HG02973 (cell line): ENCODE results near the gene CLSTN2.

ENCODE experiments used
- ATAC-seq: cut with Tn5 transposase; IDR thresholded peaks from one replicate; pipeline ENCODE4 v1.9.1; 2021; ENCODE audit warnings: moderate library complexity; ENCODE audit not compliant: unreplicated experiment

CLSTN2 gene

DNA sequence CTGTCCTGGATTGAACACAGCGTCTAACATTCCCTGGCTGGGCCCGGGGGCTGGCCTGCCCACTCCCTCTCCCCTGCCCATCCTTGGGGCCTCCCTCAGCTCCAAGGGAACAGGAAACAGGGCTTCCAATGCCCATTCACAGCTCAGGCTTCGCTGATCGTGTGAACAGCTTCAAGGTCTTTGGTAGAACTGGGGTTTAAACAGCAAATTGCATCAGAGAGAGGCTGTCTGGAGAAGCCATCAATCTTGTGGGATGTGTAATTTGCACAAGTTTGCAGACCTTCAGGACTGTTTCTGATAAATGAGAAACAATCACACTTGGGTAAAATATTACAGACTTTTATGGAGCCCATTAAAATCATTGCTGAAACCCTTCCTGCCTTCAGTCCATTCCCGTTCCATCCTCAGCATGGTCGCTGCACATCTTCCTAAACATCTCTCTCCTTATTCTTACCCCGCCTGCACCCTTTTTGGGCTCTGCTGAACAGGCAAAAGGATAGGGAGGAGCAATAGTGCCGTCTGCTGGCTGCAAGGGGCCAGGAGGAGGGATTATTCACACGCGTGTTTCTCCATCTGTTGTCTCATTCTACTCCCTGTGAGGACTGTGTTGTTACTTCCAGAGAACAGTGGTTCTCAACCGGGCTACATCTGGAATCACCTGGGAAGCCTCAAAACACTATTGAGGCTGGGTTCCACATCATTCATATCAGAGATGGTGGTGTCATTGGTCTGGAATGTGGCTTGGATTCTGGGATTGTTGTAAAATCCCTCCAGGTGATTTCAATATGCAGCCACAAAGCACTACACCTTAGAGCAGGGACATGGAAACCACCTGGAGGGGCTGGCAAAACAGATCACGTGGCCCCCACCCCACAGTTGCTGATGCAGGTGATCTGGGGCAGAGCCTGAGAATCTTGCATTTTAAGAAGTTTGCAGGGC is 116.3 kb downstream of the CLSTN2 start:
- ATAC-seq: no peak

DNA sequence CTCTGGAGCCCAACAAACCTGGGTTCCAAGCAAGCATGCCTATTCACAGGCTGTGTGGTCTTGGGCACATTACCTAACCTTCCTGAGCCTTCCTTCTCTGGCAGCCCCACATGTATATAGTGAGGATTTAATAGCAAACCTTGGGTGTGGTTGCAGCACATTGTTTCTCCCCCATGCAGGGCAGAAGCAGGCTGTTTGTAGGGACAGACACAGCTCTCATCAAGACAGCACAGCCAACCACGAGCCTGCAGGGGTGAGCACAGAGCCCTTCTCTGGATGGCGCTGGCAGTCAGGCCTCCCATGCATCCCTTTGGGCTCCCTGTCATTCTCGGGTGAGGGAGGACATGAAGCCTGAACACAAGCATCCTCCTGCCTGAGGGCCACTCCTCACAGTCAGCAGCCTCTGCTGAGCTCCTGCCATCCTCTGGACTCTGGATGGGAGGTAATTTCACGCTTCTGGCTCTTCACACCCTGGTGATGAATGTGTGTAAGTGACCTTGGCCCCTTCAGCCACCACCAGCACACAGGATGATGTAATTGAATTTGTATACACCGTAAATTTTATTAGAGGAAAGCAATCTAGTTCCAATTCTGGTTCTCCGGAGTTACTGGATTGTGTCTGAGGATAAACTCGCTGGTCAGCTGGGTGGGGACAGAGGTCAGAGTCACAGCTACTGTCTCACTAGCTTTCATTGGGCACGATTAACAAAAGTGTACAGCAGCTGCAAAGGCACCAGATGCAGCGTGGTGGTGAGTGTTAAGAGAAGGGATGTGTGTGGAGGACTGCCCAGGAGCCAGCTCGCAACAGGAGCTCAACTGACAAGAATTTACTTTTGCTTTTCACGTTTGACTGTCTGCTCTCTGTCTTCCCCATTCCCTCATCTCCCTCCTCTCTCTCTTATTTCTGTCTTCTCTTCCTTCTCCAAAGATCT is 118.1 kb downstream of the CLSTN2 start:
- no peak for ATAC-seq

DNA sequence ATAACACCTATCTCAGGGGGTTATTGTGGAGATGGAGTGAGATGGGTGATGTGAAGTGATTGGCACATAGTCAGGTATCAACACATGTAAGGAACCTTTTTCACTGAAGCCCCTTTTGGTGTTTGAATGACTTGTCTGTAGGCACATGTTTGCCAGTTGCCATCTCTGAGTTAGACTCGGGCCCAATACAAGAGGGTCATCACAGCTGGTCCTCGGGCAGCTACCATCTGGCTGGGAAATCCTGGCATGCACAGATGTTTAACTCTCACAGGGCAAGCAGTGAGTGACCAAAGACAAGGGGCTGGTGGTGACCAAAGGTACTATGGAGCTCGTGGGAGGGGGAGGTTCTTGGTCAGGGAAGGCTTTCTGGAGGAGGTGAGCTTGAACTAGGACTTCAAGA is 118.8 kb downstream of the CLSTN2 start:
- ATAC-seq: no peak

DNA sequence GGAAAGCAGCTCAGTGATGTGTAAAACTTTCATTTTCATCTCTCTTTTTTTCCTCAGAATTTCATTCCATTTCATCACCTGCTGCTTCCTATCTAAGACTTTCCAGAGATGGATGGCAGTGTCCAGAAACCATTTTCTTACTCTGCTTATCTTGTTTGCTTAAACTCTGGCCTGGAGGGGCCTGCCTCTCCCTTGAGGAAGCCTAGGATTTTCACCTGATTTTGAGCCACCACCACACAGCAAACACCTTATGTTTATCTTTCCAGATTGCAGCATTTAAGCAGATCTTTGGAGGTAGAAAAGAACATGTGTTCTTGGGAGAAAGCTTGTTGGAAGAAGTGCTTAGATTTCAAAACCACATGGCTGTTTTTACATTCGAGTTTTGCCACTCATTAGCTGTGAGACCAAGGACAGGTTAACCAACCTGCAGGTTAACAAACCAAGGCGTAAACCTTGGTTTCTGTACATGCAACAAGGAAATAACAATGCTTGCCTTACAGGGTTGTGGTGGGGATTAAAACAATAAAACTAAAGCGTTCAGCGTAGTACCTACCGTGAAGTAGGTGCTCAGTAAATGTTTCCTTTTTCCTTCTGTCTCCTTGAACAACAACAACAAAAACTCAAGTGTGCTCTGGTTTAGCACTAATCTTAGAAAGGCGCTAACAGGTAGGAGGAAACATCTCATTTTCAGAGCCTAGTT is 120.3 kb downstream of the CLSTN2 start:
- ATAC-seq: no peak

DNA sequence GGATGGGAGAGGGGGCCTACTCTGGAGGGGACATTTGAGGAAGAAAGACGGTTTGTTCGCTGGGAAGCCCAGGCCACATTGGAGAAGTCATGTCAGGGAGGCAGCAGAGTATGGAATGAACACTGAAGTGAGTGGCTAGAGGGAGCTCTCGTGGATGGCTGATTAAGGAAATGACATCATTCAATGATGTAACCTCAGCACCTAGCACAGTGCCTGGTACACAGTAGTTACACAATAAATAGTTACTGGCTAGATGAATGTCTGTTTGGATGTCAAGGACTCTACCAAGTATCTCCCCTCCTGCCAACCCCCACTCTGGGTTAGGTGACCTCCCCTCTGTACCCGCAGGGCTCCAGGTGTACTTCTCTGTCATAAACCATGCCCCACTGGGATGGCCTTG is 121.1 kb downstream of the CLSTN2 start:
- ATAC-seq: no peak

DNA sequence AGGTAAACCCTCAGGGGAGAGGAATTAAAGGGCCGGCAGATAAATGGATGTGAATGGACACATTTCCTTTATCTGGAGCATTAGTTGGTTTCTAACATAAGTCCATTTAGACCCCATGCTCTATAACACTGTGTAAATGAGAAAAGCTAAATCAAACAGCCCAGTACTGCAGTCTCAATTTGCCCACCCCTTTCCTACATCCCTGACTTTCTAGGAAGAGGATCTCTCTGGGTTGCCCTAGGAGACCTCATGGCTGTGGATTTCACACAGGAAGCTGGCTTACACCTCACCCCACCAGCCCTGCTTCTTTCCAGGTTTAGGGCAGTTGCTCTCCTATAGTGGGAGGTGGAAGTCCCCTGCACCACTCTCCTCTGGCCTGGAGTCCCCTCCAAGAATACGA is 126.2 kb downstream of the CLSTN2 start:
- ATAC-seq: no peak

DNA sequence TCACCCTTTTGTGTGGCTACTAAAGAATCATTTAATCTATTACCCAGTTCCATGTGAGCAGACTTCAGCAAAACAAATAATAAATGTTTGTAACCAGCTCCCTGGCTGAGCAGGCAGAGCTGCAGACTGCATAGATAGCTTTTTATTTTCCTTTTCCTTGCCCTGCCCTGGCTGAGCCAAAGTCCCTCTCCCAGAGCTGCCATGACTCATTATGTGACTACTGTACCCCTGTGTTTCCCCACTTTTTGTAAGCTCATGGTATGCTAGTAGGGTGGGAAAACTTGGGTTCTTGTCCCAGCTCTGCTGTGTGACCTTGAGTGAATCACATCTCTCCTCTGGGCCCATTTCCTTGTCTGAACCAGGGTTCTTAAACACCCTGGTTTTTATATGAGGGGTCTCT is 127.5 kb downstream of the CLSTN2 start:
- ATAC-seq: no peak

DNA sequence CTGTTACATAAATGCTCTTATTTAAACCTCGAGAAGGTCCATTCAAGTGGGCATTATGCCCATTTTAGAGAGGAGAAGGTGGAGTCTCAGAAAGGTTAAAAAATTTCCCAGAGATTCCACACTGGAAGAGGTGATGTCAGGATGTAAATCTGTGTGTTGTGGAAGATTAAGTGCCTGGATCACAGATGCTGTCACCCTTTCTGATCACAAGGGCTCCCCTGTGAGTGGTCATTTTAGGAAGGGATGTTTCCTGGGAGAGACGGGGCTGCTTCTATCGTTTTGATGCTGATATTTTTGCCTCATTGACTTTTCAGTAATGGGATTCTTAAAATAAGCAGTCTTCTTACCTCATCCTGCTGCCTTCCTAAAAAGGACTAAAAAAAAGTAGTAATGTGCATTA is 132.5 kb downstream of the CLSTN2 start:
- no peak for ATAC-seq

DNA sequence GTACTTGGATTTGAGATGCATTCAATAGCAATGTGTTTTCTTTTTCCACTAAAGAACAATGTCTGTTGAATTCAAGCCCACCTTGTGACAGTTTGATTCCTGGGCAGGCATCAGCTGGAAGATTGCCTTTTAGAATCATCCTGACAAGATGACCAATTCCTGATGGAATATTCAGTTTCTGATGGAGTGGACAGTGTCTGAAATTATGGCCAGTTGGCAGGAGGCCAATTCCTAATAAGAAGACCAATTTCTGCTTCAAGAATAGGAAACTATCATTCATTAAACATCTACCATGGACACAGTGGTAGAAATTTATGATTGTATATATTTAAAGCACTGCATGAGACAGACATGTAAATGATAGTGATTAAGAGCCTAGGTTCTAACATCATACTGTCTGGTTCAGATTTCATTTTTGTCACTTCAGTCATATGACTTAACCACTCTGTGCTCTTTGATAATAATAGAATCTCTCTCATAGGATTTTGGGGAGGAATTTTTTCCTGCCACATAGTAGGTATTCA is 133.6 kb downstream of the CLSTN2 start:
- no peak for ATAC-seq

DNA sequence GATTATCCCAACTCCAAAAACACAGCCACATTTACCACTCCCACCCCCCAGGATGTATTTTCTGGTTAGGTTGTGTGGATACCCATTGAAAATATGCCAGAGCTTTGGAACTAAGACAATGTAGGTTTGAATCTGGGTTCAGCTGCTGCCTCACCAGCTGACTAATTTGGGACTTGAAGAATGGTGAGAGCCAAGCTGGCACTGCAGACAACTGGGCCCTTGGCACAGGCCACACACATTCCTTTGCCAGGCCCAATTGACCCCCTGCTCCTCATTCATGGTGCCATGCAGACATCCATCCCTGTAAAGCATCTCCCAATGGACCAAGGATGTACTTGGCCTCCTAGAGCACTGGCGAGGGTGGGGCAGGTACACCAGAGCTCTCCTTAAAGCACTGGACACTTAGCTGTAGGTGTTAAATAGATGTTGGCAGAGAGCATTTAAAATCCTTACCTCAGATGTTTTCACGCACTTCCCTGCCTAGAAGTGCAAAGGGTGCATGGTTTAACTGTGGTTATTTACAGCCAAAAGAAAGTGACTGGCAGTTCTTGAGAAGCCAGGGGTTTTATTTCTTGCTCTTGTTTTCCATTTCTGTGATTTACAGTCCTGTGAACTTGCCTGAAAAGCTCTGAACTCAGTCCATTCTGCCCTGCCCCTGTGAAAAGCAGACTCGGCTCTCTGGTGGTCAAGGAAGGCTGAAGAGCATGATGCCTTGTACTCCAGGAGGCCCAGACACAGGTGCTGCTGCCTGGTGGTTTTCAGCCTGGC is 138.5 kb downstream of the CLSTN2 start:
- no peak for ATAC-seq

DNA sequence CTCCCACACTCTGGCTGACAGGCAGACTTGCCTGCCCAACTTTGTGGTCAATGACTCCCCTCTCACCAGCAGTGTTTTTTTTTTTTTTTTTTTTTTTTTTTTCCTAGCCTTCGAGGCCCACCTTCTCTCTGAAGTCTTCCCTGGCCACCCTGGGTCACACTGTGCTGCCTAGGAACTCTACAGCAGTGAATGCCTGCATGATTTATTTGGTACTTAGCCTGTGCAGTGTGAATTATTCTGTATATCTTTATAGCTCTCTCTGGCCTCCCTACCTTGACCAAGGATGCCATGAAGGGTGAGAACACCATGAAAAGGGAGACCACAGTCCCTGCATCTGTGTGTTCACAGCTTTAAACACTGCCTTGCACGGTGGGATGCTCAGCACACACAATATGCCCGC is 141.6 kb downstream of the CLSTN2 start:
- no peak for ATAC-seq

DNA sequence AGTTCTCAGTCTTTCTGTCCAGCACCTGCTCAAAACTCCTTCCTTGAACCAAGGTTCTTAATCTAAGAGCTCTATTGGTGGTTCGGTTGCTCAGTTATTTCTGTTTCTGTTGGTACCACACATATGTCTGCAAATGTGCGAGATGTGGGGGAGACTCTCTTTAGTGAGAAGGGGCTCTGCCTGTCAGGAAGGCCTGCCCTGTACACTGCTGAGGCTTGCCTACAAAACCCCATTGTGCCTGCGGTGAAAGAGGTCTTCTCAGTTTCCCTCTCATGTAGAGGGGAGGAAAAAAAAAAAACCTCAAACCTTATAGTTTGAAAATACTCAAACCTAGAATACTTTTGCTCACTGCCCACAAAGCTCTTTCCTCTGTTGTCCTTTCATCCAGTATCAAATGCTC is 142.4 kb downstream of the CLSTN2 start:
- no peak for ATAC-seq

DNA sequence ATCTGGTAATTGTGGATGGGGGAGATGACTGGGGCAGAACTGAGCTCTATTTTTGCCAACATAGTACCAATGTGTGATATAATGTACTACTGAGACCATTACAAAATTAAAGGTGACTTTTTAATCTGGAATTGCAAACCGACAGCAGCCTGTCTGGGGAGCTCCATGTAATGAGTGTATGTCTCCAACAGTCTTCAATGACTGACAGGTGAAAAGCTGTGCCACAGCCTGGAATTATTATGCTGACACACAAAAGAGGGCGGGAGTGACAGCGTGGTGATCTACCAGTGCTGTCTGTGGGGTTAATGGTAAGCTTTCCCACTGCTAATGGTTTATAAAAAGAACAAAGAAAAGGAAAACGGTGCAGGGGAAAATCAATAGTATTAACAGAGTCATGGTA is 143.4 kb downstream of the CLSTN2 start:
- ATAC-seq: no peak

DNA sequence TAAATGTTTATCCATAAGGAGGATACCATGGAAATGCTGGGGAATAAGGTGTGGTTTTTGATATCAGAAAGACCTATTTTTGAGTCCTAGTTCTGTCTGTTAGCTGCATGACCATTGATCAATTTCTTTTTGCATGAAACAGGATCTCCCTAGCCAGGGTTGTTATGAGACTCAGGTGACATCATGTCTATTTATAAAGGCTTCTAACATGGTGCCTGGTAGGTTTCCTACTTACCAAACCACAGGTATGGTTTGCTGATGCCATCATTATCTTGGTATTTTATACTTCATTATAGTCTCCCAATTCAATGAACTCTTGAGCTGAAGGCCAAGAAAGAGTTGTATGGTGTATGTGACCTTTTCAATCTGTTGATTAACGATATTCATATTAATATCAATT is 144.0 kb downstream of the CLSTN2 start:
- no peak for ATAC-seq

DNA sequence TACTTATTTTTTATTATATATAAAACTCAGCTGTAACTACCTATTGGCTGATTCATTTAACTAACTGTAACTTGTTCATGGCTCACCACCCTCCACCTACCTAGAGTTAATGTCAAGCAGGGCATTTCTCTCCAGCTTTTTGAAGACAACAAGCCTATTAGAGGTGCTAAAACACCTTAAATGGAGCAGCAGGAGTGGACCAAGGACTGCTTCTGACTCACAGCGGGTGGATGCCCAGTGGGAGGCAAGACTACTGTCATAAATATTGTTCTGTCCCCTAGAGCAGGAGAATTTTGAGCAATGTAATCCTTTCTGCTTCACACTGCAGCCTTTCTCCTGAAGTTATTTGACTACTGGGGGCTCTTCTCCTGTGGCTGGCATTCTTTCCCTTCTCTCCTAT is 146.9 kb downstream of the CLSTN2 start:
- no peak for ATAC-seq

DNA sequence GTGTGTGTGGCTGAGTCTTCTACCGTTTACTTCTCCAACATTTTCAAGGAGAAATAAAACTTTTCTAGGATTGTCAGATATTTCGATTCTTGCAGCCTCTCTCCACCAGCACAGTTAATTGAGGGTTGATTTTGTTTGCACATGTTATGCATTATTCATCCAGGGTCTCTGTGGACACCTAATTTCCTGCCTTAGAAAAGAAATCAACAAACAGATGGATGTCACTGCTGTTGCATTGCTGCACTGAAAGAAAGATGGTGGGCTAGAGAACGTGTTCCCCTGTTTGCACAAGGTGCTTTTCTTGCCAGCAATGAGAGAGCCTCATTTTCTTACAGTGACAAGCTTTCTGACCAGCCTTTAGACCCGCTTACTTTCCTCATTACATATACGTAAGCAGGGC is 150.0 kb downstream of the CLSTN2 start:
- no peak for ATAC-seq

DNA sequence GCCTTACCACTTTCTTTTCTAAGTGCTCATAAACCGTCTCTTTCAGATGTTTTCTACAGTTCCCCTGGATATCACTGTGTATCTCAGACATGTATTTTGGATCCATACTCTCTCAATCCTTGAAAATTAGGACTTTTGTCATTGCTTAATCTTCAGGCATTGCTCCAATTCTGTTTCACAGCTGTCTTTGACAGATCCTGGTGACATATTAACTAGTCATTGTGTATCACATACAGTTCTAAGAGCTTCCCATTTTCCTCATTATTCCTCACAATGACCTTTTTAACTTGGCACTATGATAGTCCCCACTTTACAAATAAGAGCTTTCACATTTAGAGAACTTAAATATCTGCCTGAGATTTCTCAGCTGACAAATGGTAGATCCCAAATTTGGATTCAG is 151.7 kb downstream of the CLSTN2 start:
- ATAC-seq: no peak

DNA sequence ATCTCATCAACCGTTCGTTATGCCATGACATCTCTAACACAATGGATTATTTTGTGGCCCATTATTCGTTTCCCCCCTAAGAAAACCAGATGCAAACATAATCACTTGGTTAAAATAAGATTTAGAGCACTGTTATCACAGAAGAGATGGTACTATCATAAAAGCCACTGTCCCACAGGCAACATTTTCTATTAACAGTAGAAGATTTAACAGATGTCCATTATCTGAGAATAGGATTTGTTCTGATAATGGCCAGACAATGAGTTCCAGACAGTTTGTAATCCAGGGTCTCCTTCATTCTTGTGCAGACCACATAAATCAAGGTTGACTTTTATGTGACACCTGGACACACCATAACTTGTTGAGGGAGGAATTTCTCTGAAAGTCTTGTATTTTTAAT is 153.1 kb downstream of the CLSTN2 start:
- ATAC-seq: no peak

DNA sequence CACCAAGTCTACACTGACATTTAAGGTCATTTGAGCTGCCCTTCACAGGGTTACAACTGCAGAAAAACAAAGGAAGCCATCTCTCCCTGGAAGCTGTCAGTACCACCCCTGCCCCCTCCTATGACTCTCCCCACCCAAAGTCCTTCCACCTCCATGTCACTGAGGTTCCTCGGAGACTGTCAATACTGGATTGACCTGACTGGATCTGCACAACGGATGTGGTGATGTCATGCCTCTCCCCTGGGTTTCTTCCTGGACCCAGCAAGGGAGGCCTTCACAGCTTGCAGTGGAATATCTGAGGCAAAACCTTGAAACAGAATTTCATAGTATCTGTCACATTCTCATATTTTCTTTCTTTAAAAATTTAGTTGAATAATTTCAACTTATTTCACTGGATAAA is 153.5 kb downstream of the CLSTN2 start:
- ATAC-seq: no peak

DNA sequence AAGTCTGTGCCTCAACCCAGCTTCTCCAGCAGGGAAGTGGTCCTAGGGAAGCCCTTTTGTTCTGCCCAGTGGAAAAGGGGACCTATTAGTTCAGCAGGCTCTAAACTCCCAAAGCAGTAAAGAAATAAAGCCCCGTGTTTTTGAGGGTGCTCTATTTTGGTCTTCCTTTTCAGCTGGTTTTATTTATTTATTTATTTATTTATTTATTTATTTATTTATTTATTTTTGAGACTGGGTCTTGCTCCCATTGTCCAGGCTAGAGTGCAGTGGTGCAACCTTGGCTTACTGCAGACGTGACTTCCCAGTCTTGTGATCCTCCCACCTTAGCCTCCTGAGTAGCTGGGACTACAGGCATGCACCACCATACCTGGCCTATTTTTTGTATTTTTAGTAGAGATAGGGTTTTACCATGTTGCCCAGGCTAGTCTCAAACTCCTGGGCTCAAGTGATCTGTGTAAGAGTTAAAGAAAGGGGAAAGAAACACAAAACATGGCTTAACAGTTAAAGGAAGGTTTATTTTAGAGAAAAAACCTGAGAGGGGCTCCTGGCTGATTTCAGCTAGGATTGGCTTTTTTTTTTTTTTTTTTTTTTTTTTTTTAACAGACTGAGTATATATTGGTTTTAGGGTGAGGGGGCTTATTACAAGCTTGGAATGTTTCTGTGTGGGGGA is 154.6 kb downstream of the CLSTN2 start:
- ATAC-seq: no peak
